GM18909 (cell line): ENCODE measurements around the gene CARM1.
"Not testable (repeated sequence)": the region's sequence is repeated elsewhere in the genome, so short reads cannot be mapped to it uniquely, and the experiment has no call there.

Experiments
- ATAC-seq: cut with Tn5 transposase; IDR thresholded peaks from one replicate; pipeline ENCODE4 v1.9.1; 2021; ENCODE audit warnings: mild to moderate bottlenecking; ENCODE audit not compliant: unreplicated experiment, poor library complexity

The CARM1 gene

DNA sequence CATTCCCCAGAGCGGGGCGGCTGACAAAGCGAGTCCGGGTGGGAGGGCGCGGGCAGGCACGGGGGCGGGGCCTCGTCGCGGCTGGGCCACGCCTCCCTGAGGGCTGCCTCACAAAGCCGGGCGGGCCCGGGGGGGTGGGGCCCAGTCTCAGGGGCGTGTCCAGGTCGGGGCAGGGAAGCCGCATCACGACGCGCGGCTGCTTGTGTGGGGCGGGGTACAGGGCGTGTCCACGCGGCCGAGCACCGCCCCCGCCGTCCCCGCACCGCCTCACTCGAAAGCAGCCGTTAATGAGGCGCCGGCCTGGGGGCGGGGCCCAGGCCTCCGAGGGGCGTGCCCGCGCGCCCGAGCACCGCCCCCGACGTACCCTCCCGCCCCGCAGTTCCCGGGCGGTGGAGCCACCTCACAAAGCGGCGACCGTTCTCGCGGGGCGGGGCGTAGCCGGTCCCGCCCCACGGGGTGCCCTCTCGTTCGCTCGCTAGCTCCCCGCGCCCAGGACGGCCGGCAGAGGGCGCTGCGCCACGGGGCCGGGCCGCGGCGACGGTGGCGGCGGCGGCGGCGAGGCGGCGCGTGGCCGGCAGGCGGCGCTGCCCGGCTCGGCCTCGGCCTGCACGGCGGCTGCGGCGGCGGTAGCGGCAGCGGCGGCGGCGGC, at the start of gene CARM1:
TSS of gene CARM1 (plus strand) at position 599 of the 649 bp plus-strand sequence. CDS start 150 bp downstream, outside the sequence.
- peak; percentile 83 for ATAC-seq

DNA sequence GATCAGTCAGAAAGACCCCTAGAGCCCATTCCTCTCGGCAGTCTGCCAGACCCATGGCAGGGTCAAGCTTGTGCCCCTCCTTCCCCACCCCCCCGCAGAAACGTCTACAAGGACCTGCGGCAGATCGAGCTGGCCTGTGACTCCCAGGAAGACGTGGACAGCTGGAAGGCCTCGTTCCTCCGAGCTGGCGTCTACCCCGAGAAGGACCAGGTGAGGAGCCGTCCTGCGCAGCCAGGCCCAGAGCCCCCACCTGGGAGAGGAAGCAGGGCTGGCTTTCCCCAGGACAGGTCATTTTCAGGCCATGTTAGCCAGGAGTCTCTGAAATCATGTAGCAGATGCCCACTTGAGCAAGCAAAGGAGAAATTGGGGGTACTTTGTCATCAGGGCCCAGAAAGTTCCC, 47.7 kb upstream of the CARM1 start:
- no peak for ATAC-seq

- ATAC-seq: no peak
These were observed 45.1 kb upstream of the CARM1 start for GRCh38 chr19:10826231-10826630.

- ATAC-seq: no peak
These were observed 44.5 kb upstream of the CARM1 start for GRCh38 chr19:10826846-10827245.

- no peak for ATAC-seq
These were observed 42.2 kb upstream of the CARM1 start for GRCh38 chr19:10828981-10829821.

DNA sequence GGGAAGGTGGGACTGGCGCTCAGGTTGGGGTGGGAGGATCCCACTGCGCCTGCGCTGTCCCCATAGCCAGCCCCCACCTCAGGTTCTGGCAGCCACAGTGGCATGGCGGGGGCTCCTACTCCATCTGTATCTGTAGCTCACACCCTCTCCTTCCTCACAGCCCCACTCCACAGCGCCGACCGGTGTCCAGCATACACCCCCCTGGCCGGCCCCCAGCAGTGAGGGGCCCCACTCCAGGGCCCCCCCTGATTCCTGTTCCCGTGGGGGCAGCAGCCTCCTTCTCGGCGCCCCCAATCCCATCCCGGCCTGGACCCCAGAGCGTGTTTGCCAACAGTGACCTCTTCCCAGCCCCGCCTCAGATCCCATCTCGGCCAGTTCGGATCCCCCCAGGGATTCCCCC, 41.4 kb upstream of the CARM1 start:
- no peak for ATAC-seq

DNA sequence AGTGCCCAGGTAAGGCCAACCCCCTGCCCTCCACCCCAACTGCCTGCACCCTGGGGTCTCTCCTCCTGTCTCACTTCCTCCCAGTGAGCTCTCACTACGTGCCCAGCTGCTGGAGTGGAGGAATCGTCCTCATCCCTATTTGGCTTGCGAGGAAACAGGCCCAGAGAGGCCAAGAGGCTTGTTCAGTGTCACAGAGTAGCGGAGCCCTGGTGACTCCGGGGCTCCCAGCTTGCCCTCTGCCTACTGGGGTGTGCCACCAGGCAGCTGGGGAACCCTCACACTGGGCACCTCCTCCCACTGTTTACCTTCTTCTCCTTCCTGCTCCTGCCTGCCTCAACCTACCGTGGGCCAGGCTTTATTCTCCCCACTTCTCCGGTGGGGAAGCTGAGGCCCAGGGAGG, 41.0 kb upstream of the CARM1 start:
- no peak for ATAC-seq

DNA sequence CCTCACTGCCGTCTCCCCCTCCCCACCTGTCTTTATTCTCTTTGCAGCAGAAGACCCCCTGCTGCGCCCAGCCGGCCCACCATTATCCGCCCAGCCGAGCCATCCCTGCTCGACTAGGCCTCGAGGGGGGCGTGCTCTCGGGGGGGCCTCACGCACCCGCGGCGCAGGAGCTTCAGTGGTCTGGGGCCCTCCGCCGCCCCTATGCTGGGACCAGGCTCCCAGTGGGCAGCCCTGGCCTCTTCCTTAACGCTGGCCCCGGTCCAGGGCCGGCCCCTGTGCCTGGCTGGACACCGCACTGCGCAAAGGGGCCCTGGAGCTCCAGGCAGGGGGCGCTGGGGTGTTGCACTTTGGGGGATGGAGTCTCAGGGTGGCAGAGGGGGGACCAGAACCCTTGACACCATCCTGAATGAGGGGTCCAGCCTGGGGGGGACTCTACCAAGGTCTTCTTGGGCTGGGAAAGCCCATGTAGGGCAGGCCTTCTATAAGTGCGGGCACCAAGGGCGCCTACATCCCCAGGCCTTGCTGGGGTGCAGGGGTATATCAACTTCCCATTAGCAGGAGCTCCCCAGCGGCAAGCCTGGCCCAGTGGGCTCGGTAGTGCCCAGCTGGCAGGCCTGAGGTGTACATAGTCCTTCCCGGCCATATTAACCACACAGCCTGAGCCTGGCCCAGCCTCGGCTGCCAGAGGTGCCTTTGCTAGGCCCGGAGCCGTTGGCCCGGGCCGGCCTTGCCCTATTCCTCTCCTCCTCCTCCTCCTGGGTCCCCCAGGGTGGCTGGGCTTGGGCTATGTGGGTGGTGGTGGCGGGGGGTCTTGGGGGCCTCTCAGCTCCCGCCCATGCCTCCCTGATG, 40.2 kb upstream of the CARM1 start:
- ATAC-seq: no peak

- ATAC-seq: no peak
These were observed 39.1 kb upstream of the CARM1 start for GRCh38 chr19:10831987-10832938.

GRCh38 chr19:10832939-10833296, 38.4 kb upstream of the CARM1 start:
- no peak for ATAC-seq

- no peak for ATAC-seq
These were observed 36.1 kb upstream of the CARM1 start for GRCh38 chr19:10835089-10835753.

- ATAC-seq: peak; percentile 77
These were observed 35.4 kb upstream of the CARM1 start, which contains the start of gene TMED1 for GRCh38 chr19:10835754-10836478. Gene TMED1 (minus strand): TSS chr19:10836212. CDS start chr19:10836191, 21 bp downstream.

- no peak for ATAC-seq
These were observed 34.6 kb upstream of the CARM1 start for GRCh38 chr19:10836479-10837330.

- ATAC-seq: not testable (repeated sequence)
These were observed 33.7 kb upstream of the CARM1 start for GRCh38 chr19:10837649-10838048.

GRCh38 chr19:10838377-10838776, 33.0 kb upstream of the CARM1 start:
- ATAC-seq: no peak

DNA sequence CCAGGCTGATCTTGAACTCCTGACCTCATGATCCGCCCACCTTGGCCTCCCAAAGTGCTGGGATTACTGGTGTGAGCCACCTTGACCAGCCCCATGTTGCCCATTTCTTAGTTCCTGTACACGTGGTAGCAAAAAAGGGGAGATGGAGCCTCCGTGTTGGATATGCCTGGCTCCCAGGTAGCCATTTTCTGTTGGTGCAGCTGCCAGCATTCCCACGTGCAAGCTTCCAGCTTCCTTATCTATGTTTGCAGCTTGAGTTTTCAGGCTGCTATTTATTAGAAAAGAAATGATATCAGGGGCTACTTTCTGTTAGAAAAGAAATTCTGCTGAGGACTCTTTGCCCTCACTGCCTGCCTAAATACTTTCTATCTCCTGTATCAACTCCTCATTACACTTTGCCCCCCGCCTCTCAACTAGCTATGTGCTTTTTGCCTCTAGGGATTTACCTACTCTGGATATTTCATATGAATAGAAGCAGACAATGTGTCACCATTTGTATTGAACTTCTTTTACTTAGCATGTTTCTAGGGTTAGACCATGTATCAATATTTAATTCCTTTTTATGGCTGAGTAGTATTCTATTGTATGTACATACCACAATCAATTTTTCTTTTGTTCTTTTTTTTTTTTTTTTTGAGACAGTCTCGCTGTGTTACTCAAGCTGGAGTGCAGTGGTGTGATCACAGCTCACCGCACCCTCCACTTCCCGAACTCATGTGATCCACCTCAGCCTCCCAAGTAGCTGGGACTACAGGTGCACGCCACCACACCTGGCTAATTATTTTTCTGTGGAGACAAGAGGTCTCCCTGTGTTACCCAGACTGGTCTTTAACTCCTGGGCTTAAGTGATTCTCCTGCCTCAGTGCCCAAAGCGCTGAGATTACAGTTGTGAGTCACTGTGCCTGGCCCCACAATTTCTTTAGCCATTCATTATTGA, 32.0 kb upstream of the CARM1 start:
- no peak for ATAC-seq

GRCh38 chr19:10842788-10843187, 28.6 kb upstream of the CARM1 start:
- ATAC-seq: no peak
